Pons (tissue), 1 donor: ENCODE data around the gene HMCN2.

ENCODE experiments used
- DNase-seq: peaks from one replicate; pipeline ENCODE4 v3.0.0-alpha.2; 2016; ENCODE audit warnings: low spot score

HMCN2 gene

GRCh38 chr9:130345897-130346385 lies 80.4 kb downstream of the HMCN2 start:
- DNase-seq, result no peak

DNA sequence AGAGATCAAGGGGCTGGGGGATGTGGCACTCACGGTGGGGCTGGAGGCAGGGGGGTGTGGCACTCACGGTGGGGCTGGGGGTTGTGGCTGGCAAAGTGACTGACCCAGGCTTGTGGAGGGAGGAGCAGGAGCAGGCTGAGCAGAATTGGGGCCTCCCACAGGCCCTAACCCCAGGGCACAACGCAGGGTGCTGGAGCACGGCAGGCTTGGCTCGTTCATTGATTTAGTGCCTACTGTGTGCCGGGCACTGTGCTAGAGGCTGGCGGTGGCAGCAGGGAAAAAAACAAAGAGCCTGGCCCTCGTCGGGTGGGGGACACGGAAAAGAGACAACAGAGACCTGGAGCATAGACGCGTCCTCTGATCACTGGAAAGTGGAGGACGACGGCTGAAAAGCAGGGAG lies 80.9 kb downstream of the HMCN2 start:
- no peak for DNase-seq

DNA sequence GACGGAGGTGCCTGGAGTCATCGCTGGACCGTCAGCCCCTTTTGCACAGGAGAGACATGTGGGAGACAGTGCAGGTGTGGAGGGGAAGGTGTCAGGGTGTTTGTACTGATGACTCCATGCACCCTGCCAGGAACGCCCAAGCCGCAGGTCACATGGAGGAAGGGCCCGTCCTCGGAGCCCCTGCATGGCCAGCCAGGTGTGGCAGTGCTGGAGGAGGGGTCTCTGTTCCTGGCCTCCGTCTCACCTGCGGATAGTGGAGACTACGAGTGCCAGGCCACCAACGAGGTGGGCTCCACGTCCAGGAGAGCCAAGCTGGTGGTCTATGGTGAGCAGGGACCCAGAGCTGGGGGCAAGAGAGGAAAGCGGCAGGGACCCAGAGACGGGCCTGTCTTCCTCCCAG lies 81.5 kb downstream of the HMCN2 start:
- DNase-seq, result no peak

GRCh38 chr9:130347931-130348330 lies 82.4 kb downstream of the HMCN2 start:
- no peak for DNase-seq

DNA sequence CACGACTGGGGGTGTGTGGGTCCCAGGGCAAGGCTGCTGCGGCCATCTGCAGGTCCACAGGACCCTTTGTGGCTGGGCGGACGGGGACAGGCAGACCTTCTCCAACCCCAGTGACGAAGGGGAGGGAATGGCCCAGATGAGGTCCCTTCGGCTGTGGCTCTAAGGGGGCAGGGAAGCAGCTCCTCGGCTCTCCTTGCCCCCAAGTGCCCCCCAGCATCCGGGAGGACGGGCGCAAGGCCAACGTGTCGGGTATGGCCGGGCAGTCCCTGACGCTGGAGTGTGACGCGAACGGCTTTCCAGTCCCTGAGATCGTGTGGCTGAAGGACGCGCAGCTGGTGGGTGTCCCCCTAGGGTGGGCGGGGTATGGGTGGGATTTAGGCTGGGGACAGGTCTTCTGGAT lies 82.8 kb downstream of the HMCN2 start:
- no peak for DNase-seq

DNA sequence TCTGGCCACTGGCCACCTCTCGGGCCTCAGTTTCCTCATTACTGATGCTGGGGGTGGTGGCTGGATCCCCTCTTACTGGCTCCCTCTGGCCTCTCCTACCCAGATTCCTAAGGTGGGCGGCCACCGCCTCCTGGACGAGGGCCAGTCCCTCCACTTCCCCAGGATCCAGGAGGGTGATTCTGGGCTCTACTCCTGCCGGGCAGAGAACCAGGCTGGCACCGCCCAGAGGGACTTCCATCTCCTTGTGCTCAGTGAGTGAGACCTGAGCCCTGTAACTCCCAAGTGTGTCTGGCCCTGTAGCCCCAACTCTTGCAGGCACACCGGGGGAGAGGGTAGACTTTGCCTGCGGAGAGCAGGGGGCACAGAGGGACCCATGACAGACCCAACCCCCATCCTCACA lies 83.3 kb downstream of the HMCN2 start:
- no peak for DNase-seq

- DNase-seq, result no peak
These were observed 83.8 kb downstream of the HMCN2 start for GRCh38 chr9:130349398-130349797.

DNA sequence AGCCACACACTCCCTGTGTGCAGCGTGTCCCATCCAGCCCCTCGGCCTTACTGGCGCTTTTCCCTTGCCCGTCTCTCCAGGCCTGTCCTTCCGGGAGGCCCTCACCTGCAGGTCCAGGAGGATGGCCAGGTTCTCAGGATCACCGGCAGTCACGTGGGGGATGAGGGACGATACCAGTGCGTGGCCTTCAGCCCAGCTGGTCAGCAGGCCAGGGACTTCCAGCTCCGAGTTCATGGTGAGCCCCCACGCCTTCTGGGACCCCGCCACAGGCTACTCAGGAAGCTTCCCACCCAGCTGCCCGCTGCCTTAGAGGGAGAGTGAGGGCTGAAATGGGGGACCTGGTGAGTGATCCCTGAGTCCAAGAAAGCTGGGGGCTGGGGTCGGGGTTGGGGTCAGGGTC lies 85.8 kb downstream of the HMCN2 start:
- no peak for DNase-seq

- DNase-seq, result no peak
These were observed 86.5 kb downstream of the HMCN2 start for GRCh38 chr9:130352081-130352480.

GRCh38 chr9:130352586-130353285 lies 87.2 kb downstream of the HMCN2 start:
- DNase-seq, result no peak

DNA sequence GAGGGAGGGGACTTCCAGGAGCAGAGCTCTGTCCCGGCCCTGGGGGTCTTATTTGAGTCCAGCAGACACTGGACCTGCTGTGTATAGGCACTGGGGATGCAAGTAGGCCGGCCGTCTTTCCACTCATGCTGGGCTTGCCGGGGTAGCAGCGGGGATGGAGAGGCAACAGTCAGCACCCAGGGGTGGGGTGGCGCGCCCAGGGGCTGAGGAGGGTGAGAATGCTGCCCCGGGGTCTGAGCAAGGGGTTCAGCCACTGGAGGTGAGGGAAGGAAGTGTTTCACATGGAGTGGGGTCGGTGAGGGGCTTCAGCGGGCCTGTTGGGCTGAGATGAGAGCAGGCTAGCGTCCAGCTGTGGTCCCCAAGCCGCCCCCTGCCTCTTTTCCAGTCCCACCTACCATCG lies 88.8 kb downstream of the HMCN2 start:
- DNase-seq, result no peak

GRCh38 chr9:130354806-130355205 lies 89.2 kb downstream of the HMCN2 start:
- DNase-seq, result no peak

DNA sequence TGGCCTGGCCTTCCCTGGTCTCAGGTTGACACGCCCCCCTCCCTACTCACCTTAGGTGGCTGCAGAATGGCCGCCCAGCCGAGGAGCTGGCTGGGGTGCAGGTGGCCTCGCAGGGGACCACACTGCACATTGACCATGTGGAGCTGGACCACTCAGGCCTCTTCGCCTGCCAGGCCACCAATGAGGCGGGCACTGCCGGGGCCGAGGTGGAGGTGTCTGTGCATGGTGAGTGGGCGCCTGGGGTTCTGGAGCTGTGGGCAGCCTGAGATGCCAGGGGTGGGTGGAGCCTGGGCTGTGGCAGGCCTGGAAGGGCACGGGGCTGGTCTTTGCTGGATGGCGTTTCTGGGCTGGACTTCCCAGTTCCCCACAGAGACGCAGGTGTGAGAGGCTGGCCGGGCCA lies 90.5 kb downstream of the HMCN2 start:
- no peak for DNase-seq

DNA sequence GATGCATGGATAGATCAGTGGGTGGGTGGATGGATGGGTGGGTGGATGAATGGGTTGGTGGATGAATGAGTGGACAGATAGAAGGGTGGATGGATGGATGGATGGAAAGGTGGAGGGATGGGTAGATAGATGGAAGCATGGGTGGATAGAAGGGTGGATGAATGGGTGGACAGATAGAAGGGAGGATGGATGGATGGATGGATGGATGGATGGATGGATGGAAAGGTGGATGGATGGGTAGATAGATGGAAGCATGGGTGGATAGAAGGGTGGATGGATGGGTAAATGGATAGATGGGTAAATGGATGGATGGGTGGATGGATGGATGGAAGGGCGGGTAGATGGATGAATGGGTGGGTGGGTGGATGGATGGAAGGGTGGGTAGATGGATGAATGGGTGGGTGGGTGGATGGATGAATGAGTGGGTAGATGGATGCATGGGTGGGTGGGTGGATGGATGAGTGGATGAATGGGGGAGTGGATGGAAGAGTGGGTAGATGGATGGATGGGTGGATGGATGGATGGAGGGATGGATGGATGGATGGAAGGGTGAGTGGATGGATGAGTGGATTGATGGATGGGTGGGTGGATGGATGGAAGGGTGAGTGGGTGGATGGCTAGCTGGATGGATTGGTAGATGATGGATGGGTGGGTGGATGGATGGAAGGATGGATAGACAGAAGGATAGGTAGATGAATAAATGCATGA lies 91.5 kb downstream of the HMCN2 start:
- DNase-seq, result no peak

GRCh38 chr9:130358928-130359327 lies 93.4 kb downstream of the HMCN2 start:
- DNase-seq, result no peak

GRCh38 chr9:130359819-130360218 lies 94.3 kb downstream of the HMCN2 start:
- DNase-seq, result no peak

DNA sequence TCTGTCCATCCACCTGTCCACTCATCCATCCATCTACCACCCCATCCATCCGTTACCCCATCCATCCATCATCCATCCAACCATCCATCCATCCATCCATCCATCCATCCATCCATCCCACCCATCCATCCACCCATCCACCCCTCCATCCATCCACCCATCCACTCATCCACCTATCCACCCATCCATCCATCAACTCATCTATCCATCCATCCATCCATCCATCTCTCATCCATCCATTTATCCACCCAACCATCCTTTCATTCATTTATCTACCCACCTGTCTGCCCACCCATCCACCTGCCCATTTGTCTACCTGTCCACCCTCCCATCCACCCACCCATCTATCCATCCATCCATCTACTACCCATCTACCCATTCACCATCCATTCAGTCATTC lies 95.1 kb downstream of the HMCN2 start:
- DNase-seq, result no peak

- DNase-seq, result no peak
These were observed 96.4 kb downstream of the HMCN2 start for GRCh38 chr9:130361873-130362362.

GRCh38 chr9:130362691-130363090 lies 97.1 kb downstream of the HMCN2 start:
- DNase-seq, result no peak

DNA sequence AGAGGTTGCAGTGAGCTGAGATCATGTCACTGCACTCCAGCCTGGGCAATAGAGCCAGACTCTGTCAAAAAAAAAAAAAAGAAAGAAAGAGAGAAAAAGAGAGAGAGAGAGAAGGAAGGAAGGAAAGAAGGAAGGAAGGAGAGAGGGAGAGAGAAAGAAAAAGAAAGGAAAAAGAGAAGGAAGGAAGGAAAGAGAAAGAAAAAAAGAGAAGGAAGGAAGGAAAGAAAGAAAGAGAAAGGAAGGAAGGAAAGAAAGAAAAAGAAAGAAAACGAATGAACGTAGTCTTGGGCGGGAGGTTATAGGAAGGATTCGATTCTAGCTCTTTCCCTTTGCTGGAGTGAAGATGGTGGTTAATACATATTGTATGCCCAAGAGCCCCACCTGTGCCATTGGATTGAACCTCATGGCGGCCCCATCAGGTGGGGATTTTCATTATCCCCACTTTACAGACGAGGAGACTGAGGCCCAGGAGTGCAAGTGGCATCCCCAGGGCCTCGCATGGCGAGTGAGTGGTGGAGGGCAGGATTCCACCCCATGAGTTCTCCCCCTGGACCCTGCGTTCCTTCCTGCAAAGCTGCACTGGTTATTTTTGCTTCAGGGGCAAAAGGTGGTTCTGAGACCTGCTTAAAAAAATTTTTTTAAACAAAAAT lies 98.3 kb downstream of the HMCN2 start:
- no peak for DNase-seq

DNA sequence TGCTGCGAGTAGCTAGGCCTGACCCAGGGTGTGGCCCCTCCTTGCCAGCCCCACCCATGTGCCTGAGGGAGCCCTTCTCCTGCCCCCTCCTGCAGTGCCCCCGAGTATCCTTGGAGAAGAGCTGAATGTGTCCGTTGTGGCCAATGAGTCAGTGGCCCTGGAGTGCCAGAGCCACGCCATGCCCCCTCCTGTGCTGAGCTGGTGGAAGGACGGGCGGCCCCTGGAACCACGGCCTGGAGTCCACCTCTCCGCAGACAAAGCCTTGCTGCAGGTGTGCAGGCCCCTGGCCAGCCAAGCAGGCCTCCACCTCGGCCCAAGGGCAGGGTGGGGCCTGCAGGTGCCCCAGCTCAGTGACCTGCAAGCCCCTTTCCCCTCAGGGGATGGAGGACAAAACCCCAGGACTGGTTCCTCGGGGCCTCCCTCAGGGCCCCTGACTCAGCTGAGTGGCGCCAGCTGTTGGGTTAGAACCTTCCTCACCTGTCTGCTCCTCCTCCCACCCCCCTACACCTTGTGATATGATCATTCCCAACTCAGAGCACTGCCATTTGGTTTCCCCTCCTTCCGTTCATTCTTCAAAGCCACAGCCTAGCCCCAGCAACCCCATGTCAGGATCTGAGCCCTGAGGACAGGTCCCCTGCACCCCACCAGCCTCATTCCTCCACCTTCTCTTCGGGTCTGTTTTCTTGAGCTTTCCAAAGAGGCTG lies 99.2 kb downstream of the HMCN2 start:
- DNase-seq, result no peak

- DNase-seq, result no peak
These were observed 99.8 kb downstream of the HMCN2 start for GRCh38 chr9:130365323-130365721.
